Duodenal mucosa (tissue), 2 donors: ENCODE results near the gene NECAB3.
A peak's percentile ranks its signal among the peaks of the same experiment; 100 is the strongest.

ENCODE experiments used
- H3K27ac ChIP-seq: one replicate; pipeline ENCODE4 v1.7.0; 2013; ENCODE audit warnings: low read depth, low read length
- H3K27me3 ChIP-seq, 2 donors: one replicate each; pipeline ENCODE4 v1.7.0; 2013; ENCODE audit warnings: low read length in 2 of 2, control low read depth in 1 of 2; ENCODE audit not compliant: insufficient read depth in 2 of 2, control insufficient read depth in 1 of 2
- H3K36me3 ChIP-seq, 2 donors: one replicate each; pipeline ENCODE4 v1.7.0; 2013; ENCODE audit warnings: low read length in 2 of 2, control low read depth in 1 of 2; ENCODE audit not compliant: insufficient read depth in 2 of 2, control insufficient read depth in 1 of 2
- H3K4me1 ChIP-seq, 2 donors: one replicate each; pipeline ENCODE4 v1.7.0; 2013; ENCODE audit warnings: low read length in 2 of 2, control low read depth in 1 of 2; ENCODE audit not compliant: insufficient read depth in 2 of 2, control insufficient read depth in 1 of 2
- H3K4me3 ChIP-seq, 2 donors: one replicate each; pipeline ENCODE4 v1.7.0; 2013; ENCODE audit warnings: low read length in 2 of 2, low read depth in 1 of 2
- H3K9ac ChIP-seq, 2 donors: one replicate each; pipeline ENCODE4 v1.7.0; 2013; ENCODE audit warnings: low read length in 2 of 2, low read depth in 1 of 2
- H3K9me3 ChIP-seq, 2 donors: one replicate each; pipeline ENCODE4 v1.7.0; 2013; ENCODE audit warnings: low read length in 2 of 2, control low read depth in 1 of 2; ENCODE audit not compliant: control insufficient read depth in 1 of 2

Gene NECAB3, protein sequence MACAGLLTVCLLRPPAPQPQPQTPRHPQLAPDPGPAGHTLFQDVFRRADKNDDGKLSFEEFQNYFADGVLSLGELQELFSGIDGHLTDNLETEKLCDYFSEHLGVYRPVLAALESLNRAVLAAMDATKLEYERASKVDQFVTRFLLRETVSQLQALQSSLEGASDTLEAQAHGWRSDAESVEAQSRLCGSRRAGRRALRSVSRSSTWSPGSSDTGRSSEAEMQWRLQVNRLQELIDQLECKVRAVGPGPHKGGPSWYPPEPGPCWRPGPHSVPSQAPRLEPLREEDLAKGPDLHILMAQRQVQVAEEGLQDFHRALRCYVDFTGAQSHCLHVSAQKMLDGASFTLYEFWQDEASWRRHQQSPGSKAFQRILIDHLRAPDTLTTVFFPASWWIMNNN

DNA sequence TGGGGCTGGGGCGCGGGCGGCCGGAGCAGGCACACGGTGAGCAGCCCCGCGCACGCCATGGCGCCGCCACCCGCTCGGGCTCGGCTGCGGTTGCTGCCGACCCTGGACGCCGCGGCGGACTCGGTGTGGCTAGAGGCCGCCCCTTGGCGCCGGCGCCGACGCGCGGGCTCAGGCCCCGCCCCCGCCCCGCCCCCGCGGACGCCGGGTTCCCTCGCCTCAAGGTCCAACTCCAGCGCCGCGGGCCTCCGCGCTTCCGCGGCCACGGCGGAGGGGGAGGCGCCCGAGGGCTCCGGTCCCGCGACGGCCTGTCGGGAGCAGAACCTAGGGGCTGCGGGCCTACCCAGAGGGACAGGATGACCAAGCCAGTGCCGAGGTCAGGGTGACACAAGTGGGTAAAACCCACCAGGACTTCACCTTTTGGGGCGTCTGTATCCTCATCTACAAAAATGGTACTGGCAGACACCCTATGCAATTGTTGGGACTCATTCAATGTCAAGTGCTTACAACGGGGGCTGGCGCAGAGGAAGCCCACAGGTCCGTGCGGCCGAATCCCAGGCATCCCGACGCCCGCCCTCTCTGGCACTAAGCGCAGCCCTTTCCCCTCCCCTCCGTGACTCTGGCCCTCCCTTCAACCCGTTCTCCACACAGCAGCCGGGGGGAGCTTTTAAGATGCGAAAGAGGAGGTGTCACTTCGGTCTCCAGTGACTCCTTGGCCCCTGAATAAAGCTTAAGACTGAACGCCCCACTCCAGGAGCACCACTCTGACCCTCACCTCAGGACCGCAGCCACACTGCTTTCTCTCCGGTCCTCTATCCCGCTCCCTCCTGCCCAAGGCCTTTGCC lies at the start of gene NECAB3:
TSS of gene NECAB3 (minus strand) at position 135 of the 842 bp plus-strand sequence. CDS start at position 59, 76 bp downstream.
- H3K4me3 ChIP-seq, result peak within 1 kb of the TSS; percentile 87 to 90
- H3K9ac ChIP-seq, result peak within 1 kb of the TSS; percentile 80 to 96
- H3K9me3 ChIP-seq, result no peaks in the 10 kb centered on the region
- H3K4me1 ChIP-seq, result peaks cover 25 to 34% of the 10 kb centered on the region in 2 donors
- peak within 1 kb of the TSS; percentile 75 for H3K27ac ChIP-seq
- no peaks in the 10 kb centered on the region for H3K27me3 ChIP-seq
- peaks cover 0 to 29% of the 10 kb centered on the region in 2 donors for H3K36me3 ChIP-seq

DNA sequence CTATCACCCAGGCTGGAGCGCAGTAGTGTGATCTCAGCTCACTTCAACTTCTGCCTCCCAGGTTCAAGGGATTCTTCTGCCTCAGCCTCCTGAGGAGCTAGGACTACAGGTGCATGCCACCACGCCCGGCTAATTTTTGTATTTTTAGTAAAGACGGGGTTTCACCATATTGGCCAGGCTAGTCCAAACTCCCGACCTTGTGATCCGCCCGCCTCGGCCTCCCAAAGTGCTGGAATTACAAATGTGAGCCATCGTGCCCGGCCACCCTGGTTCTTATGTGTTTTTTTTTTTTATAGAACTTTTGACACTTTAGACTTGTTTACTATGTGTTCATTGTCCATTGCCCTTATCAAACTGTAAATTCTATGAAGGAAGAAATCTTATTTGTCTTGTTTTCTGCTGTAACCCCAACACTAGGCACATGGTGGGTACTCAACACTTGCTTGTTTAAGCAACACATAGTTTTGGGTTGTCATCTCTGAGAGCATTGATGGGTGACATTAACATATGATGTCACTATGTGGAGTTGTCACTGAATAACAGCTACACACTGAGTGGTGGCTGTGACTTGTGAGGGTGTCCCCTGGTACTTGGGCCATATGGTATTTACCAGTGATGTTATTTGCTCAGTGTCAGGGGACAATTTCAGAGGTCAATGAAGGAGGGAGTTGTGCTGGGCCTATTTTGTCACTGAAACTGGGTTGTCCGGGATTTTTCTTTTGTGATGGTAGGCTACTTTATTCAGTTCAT lies 47.3 kb upstream of the NECAB3 start:
- Histone ChIP-seq H3K9me3 (no peaks in the 10 kb centered on the region), H3K36me3 (no peaks in the 10 kb centered on the region), H3K4me3 (no peak overlapping the region), H3K27me3 (no peaks in the 10 kb centered on the region), H3K9ac (no peak overlapping the region), H3K4me1 (peaks cover 11 to 19% of the 10 kb centered on the region in 2 donors), H3K27ac (no peak overlapping the region)

DNA sequence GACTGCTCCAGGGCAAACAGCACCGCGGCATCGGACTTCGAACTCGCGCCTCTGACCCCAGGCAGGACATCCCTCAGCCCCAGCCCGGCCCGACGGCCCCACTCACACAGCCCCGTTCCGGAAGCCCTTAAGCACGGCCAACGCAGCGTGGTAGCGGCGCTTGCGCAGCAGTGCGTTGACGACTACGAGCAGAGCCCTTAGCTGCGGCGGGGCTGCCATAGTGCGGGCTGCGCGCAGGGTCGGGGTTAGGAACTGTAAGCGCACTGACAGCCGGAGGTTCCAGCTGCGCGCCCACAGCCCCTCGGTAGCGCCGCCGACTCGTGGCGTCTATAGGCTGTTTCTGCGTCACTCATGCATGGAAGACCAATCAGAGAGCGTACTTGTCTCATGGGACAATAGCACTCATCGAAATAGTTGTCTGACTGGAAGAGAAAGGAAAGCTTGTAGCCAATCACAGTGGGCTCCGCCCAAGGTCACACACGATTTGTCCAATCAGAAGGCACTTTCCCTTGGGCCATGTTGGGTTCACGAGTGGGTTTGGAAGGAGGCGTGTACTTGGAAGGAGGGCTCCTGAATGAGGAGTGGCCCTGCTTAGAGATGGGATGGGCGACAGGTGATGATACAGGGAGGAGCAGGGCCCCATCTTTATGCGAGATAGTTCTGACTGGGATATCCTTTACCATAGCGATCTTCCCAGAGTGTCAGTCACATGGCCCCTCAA lies 45.9 kb upstream of the NECAB3 start, which contains the start of gene PXMP4:
TSS of gene PXMP4 (minus strand) at position 322 of the 721 bp plus-strand sequence. CDS start at position 219, 103 bp downstream.
- Histone ChIP-seq H3K4me3 (peak within 1 kb of the TSS; percentile 86 to 98), H3K36me3 (no peaks in the 10 kb centered on the region), H3K4me1 (peaks cover 11 to 19% of the 10 kb centered on the region in 2 donors), H3K27ac (peak within 1 kb of the TSS; percentile 37), H3K27me3 (no peaks in the 10 kb centered on the region), H3K9me3 (no peaks in the 10 kb centered on the region), H3K9ac (peak within 1 kb of the TSS; percentile 82 to 95)

- Histone ChIP-seq H3K9ac (peak overlapping the region; percentile 82 to 95), H3K27me3 (no peaks in the 10 kb centered on the region), H3K4me3 (peak overlapping the region; percentile 86 to 98), H3K27ac (peak overlapping the region; percentile 37), H3K9me3 (no peaks in the 10 kb centered on the region), H3K36me3 (peaks cover 0 to 3% of the 10 kb centered on the region in 2 donors), H3K4me1 (peaks cover 11 to 15% of the 10 kb centered on the region in 2 donors)
These were observed 45.2 kb upstream of the NECAB3 start for GRCh38 chr20:33719277-33719988.

DNA sequence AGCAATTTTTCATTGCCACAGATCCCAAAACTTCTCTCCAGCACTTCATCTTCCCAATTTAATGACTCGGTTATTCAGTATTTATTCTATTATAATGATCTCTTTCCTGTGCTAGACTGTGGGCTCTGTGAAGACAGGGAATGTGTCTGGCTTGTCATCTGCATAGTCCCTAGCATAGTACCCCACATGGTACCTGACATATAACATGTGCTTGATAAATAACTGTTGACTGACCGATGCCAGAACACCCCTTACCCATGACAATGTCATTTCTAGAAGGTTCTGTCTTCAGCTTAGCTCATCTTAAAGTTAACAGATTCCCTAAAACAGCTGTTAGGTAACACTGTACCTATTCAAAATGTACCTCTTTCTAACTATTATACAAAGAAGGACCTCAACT lies 42.3 kb upstream of the NECAB3 start:
- Histone ChIP-seq H3K9me3 (no peaks in the 10 kb centered on the region), H3K4me3 (no peak overlapping the region), H3K4me1 (peaks cover 11 to 12% of the 10 kb centered on the region in 2 donors), H3K36me3 (peaks cover 0 to 28% of the 10 kb centered on the region in 2 donors), H3K27ac (no peak overlapping the region), H3K27me3 (no peaks in the 10 kb centered on the region), H3K9ac (no peak overlapping the region)

GRCh38 chr20:33713865-33714367 lies 39.7 kb upstream of the NECAB3 start:
- no peak overlapping the region for H3K27ac ChIP-seq
- peaks cover 11 to 40% of the 10 kb centered on the region in 2 donors for H3K36me3 ChIP-seq

GRCh38 chr20:33711446-33711738 lies 37.2 kb upstream of the NECAB3 start:
- Histone ChIP-seq H3K36me3 (peaks cover 14 to 46% of the 10 kb centered on the region in 2 donors), H3K27me3 (no peaks in the 10 kb centered on the region), H3K27ac (no peak overlapping the region), H3K9ac (no peak overlapping the region), H3K4me1 (peaks cover 7 to 15% of the 10 kb centered on the region in 2 donors), H3K9me3 (no peaks in the 10 kb centered on the region), H3K4me3 (no peak overlapping the region)

More at GRCh38 chr20:33713865-33714367, 39.7 kb upstream of the NECAB3 start:
- Histone ChIP-seq H3K27me3 (no peaks in the 10 kb centered on the region), H3K4me3 (no peak overlapping the region), H3K4me1 (peaks cover 9 to 15% of the 10 kb centered on the region in 2 donors), H3K9ac (no peak overlapping the region), H3K9me3 (no peaks in the 10 kb centered on the region)

GRCh38 chr20:33710681-33711445 lies 36.6 kb upstream of the NECAB3 start:
- Histone ChIP-seq H3K4me1 (peaks cover 7 to 15% of the 10 kb centered on the region in 2 donors), H3K27ac (no peak overlapping the region), H3K27me3 (no peaks in the 10 kb centered on the region), H3K9me3 (no peaks in the 10 kb centered on the region), H3K36me3 (peaks cover 14 to 46% of the 10 kb centered on the region in 2 donors), H3K9ac (no peak overlapping the region), H3K4me3 (no peak overlapping the region)
